Erythroblast (primary cell): ENCODE measurements around the gene TUBB6.

Experiments used
- GATA1 ChIP-seq: IDR thresholded peaks from 2 replicates; pipeline ENCODE4 v1.6.1; 2011; ENCODE audit warnings: low read depth, mild to moderate bottlenecking, control low read depth, low read length, moderate library complexity
- POLR2A ChIP-seq: IDR thresholded peaks from 2 replicates; pipeline ENCODE4 v1.6.1; 2011; ENCODE audit warnings: mild to moderate bottlenecking, low read length

GRCh38 chr18:12333506-12334290 lies 25.7 kb downstream of the TUBB6 start:
- TF ChIP-seq POLR2A (no peak), GATA1 (no peak)
